ENCODE measurements around the gene NKTR.
A peak's percentile ranks its signal among the peaks of the same experiment; 100 is the strongest.
"Not testable (repeated sequence)": the region's sequence is repeated elsewhere in the genome, so short reads cannot be mapped to it uniquely, and the experiment has no call there.

Gene NKTR

DNA sequence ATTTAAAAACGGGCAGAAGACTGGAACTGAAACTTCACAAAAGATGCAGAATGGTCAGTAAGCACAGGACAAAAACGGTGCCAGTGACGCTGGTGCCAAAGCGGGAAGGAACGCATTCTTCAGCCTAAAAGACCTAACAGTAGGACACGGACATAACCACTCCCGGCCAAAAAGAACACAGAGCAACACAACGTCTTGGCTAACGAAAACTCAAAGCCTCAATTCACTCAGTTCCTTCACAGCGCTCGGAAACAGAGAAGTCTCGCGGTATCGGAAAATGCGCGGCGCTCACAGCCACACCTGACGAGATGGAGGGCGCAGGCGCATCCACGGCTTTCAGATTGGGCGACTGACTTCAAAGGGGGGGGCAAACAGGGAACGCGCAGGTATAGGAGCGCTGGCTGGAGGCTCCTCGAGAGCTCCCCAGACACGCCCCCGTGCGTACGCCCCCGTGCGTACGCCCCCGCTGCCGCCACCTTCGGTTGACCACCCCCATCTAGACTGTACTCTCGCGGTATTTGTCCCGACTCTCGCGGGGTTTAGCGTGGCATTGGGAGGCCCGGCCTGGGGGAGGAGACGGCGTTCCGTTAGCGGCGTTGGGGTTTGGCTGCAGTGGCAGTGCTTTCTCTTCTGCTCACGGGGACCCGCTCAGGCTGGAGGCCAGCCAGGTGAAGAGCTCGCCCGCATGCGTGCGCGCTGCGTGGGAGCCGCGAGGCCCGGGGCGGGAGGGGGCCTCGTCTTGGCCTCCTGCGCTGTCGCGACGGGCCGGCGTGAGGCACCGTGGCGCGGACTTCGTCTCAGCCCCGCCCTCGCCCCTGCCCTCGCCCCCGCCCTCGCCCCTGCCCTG lies at the start of gene NKTR:
Gene NKTR (plus strand): TSS at position 576 of the 847 bp plus-strand sequence. CDS start 321 bp downstream, outside the sequence.
- ChIA-PET CTCF (interaction anchor here (0.9 to 3.8 kb wide), 7 partner anchors 11 to 409 kb away, joined by 3 to 30 read pairs (median 4); partner anchors contain the start of gene SEC22C), POLR2A (interaction anchor here (0.6 to 1.3 kb wide), 5 partner anchors 9 to 24 kb away, joined by 3 to 8 read pairs (median 3); partner anchors contain the start of gene SS18L2)
- TF ChIP-seq, protein P1, sequence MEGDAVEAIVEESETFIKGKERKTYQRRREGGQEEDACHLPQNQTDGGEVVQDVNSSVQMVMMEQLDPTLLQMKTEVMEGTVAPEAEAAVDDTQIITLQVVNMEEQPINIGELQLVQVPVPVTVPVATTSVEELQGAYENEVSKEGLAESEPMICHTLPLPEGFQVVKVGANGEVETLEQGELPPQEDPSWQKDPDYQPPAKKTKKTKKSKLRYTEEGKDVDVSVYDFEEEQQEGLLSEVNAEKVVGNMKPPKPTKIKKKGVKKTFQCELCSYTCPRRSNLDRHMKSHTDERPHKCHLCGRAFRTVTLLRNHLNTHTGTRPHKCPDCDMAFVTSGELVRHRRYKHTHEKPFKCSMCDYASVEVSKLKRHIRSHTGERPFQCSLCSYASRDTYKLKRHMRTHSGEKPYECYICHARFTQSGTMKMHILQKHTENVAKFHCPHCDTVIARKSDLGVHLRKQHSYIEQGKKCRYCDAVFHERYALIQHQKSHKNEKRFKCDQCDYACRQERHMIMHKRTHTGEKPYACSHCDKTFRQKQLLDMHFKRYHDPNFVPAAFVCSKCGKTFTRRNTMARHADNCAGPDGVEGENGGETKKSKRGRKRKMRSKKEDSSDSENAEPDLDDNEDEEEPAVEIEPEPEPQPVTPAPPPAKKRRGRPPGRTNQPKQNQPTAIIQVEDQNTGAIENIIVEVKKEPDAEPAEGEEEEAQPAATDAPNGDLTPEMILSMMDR (IDR thresholded peaks at IDR 0.05; ENCODE audit: control extremely low read depth, extremely low read depth, low read depth, missing control alignments): no peak
- peak; percentile 94 for DNase-seq (ENCODE audit: extremely low spot score)

DNA sequence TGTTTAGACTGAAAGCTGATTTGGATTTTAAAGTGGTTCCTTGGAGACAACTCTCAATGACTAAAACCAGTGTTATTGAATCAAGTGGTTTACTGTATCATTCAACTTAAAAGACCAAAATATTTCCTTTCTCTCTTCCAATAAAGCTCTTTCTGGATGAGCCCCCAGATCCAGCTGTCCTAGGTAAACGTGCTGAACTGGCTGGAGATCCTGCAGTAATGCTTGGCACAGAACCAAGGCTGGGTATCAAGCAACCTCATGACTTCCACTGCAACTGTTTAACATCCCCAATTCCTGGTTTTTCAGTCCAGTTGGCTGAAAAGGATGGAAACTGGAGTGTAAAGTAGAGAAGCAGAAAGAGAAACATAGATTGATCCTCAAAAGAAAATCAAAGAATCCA lies 47.7 kb upstream of the NKTR start:
- no peak for DNase-seq (ENCODE audit: extremely low spot score)
- POLR2A ChIA-PET: no interaction called here
- CTCF ChIA-PET: interaction anchor here (0.9 to 9.5 kb wide), 3 partner anchors 17 to 84 kb away, joined by 3 to 95 read pairs (median 3); no protein-coding TSS in a partner anchor
- TF ChIP-seq, protein P1 (IDR thresholded peaks at IDR 0.05; ENCODE audit: control extremely low read depth, extremely low read depth, low read depth, missing control alignments): no peak

DNA sequence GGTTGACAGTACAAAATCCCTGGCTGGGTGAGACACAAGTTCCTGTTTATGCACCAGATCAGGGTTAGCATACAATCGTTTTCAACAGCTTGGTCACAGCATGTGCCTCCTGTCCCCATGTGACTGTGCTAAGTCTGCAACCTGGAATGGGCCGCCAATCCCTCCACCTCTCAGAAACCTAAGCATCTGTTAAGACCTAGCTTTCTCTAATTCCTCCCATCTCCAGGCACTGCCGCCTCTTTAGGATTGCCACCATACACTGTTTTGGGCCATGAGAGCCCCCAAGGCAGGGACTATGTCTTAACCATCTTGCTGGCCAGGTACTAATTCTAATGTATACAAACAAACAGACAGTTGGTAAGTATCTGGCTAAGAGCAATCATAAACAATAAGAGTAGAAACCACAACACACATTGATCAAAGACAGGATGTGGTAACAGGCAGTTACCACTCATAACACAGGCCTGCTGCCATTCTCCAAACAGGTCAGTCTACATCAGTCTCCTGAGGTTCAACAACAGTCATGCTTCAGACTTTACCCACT lies 44.3 kb upstream of the NKTR start:
- ChIA-PET POLR2A (no interaction called here), CTCF (no interaction called here)
- no peak for DNase-seq (ENCODE audit: extremely low spot score)
- TF ChIP-seq, protein P1 (IDR thresholded peaks at IDR 0.05; ENCODE audit: control extremely low read depth, extremely low read depth, low read depth, missing control alignments): no peak

DNA sequence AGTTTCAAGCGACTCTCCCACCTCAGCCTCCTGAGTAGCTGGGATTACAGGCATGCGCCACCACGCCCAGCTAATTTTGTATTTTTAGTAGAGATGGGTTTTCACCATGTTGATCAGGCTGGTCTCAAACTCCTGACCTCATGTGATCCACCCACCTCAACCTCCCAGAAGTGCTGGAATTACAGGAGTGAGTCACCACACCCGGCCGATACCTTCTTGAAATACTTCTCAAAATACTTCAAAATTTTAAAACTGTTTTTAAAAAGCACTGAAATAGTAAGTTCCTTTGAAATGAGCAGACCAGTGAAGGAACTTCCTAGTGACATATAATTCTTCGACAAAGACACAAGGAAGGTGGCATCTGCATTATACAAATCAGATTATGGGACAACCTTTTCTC lies 43.7 kb upstream of the NKTR start:
- CTCF ChIA-PET: interaction anchor here (6.0 kb wide), 1 partner anchor 10 kb away, joined by 49 read pairs; no protein-coding TSS in a partner anchor
- DNase-seq (ENCODE audit: extremely low spot score); POLR2A ChIA-PET: not testable (repeated sequence)

DNA sequence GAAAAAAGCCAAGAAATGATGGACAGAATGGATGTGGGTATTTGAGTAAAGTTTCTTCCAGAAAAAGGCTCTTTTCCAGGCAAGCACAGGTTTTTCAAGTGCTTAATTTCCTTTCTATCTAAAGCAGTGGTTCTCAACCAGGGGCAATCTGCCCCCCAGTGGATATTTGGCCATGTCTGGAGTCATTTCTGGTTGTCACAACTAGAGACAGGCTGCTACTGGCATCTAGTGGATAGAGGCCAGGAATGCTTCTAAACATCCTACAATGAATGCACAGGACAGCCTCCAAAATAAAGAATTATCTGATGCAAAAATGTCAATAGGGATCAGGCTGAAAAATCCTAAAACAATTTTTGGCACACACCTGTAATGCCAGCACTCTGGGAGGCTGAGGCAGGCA lies 42.6 kb upstream of the NKTR start:
- DNase-seq (ENCODE audit: extremely low spot score): no peak
- ChIA-PET POLR2A (no interaction called here), CTCF (interaction anchor here (6.0 kb wide), 1 partner anchor 11 kb away, joined by 49 read pairs; no protein-coding TSS in a partner anchor)
- TF ChIP-seq, protein P1 (IDR thresholded peaks at IDR 0.05; ENCODE audit: control extremely low read depth, extremely low read depth, low read depth, missing control alignments): peak; percentile 14

DNA sequence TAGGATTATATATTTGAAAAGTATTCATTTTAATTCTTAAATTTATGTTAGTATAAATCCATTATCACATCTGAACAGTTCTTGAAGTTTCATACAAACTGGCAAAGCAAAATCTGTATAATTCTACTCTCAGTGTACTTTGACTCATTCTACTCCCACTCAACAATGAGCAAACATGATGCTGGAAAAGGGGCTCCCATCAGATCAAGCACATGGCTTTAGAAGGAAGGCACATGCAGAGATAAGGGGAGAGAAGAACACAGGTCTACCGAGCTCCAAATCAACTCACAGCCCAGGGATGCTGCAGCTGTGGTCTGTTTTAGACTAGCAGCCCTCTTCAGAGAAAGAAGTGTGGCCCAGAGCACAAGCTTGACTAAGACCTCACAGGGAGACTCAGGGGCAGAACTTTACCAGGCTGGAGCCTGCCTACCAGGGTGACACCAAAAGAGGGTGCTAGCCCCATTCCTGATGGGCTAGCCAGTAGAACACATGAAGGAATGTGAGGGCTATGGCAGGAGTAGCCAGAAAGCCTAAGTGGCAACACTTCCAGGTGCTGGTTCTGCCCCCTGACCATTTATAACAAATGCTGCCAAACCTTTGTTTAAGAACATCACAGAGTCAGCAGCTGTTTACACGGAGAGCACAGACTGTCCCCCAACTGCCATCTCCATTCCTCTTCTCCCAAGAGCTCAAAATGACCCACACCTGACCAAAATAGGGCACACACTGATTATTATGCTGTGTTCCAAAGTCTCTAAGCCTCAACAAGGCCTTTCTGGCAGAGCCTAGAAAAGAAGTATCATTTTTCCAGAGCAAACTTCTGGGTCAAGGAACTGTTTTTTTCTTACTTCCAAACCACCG lies 38.2 kb upstream of the NKTR start:
- CTCF ChIA-PET: interaction anchor here (1.2 to 6.0 kb wide), 6 partner anchors 10 to 371 kb away, joined by 3 to 49 read pairs (median 6); no protein-coding TSS in a partner anchor

More for the DNA sequence above, 38.2 kb upstream of the NKTR start:
- TF ChIP-seq, protein P1 (IDR thresholded peaks at IDR 0.05; ENCODE audit: control extremely low read depth, extremely low read depth, low read depth, missing control alignments): no peak
- DNase-seq (ENCODE audit: extremely low spot score): no peak
- POLR2A ChIA-PET: no interaction called here

All from GM10248 (cell line).